ENCODE data around the gene STX12.

DNA sequence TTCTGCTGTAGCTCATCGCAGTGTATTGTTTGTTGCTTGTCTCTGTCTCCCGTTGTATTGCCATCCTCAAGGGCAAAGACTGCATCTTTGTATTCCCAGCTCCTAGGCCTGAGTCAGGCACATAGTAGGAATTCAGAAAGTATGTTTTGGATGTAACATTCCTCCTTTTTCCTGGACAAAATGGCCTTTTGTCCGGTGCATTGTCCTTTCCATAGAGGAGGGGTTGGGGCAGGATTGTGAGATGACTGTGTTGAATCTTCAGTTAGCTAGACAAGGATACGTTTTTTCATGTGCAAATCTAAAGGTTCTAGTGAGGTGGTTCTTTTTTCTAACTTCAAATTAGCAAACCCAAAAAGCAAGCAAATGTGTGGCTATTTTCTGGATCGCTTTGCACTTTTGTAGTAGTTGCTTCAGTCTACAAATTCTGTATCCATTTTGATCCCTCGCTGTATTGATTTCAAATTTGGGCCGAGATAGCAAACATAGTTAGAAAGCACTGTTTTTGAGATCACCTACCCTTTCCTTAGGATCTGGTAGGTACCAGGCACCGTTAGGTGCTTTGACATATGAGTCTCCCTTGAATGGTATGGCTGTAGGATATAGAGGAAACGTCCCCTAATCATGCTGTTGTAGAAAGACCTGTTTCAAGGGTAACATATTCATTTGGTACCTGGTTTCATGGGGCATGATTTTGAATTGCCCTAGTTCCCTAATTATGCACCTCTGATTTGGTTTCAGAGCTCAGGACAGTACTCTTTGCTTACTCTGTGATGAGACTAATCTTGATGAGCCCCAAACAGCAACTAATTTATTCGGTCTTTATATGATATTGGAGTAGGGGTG is 58.8 kb downstream of the STX12 start:
- TF ChIP-seq, protein P1, sequence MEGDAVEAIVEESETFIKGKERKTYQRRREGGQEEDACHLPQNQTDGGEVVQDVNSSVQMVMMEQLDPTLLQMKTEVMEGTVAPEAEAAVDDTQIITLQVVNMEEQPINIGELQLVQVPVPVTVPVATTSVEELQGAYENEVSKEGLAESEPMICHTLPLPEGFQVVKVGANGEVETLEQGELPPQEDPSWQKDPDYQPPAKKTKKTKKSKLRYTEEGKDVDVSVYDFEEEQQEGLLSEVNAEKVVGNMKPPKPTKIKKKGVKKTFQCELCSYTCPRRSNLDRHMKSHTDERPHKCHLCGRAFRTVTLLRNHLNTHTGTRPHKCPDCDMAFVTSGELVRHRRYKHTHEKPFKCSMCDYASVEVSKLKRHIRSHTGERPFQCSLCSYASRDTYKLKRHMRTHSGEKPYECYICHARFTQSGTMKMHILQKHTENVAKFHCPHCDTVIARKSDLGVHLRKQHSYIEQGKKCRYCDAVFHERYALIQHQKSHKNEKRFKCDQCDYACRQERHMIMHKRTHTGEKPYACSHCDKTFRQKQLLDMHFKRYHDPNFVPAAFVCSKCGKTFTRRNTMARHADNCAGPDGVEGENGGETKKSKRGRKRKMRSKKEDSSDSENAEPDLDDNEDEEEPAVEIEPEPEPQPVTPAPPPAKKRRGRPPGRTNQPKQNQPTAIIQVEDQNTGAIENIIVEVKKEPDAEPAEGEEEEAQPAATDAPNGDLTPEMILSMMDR (IDR thresholded peaks at IDR 0.05): no peak
- TF ChIP-seq POLR2A (IDR thresholded peaks at IDR 0.05): no peak

Measured in lower leg skin (tissue), 3 donors.